Thoracic aorta (tissue), 2 donors: ENCODE measurements around the gene FTO. TPM values are rescaled to one million over a fixed set of nuclear protein-coding genes. Genes with fewer than 3 reads are reported as not detected.

Experiments
- ATAC-seq: fragments of 150-250 bp; one replicate; pipeline ENCODE4 v1.8.0; 2017; ENCODE audit warnings: low read depth; ENCODE audit not compliant: insufficient number of reproducible peaks, low FRiP score
- DNase-seq: peaks from one replicate; pipeline ENCODE4 v3.0.0-alpha.2; 2020; ENCODE audit warnings: low spot score
- H3K27ac ChIP-seq, 2 donors: fragments of 200-600 bp; sonication (generic); 1 replicate in 1 of 2; 2 replicates in 1 of 2; pipeline ENCODE4 v1.5.1; 2016; ENCODE audit warnings: mild to moderate bottlenecking in 2 of 2, moderate library complexity in 2 of 2
- H3K27me3 ChIP-seq: fragments of 200-600 bp; sonication (generic); replicated peaks from 2 replicates; pipeline ENCODE4 v1.6.0; 2016; ENCODE audit warnings: mild to moderate bottlenecking; ENCODE audit not compliant: insufficient read depth
- H3K36me3 ChIP-seq: fragments of 200-600 bp; sonication (generic); one replicate; pipeline ENCODE4 v1.5.1; 2016
- H3K4me1 ChIP-seq, 2 donors: fragments of 200-600 bp; sonication (generic); 1 replicate in 1 of 2; 2 replicates in 1 of 2; pipeline versions ENCODE4 v1.5.1 to v1.6.0; 2016; ENCODE audit warnings: low read depth in 2 of 2, mild to moderate bottlenecking in 1 of 2; ENCODE audit not compliant: control insufficient read depth in 1 of 2
- H3K4me3 ChIP-seq: fragments of 200-600 bp; sonication (generic); 2 replicates; pipeline ENCODE4 v1.5.1; 2016; ENCODE audit warnings: mild to moderate bottlenecking
- H3K9me3 ChIP-seq: fragments of 200-600 bp; sonication (generic); 2 replicates; pipeline ENCODE4 v1.5.1; 2016
- total RNA-seq, 2 donors: library from RNA; depleted of rRNA; stranded (reverse); fragments of >200 nt; gene quantifications; one replicate each; pipeline versions ENCODE4 v1.1.0 to v1.2.3, GENCODE V29; 2016
- TF ChIP-seq, protein P1 (sequence below): fragments of 200-600 bp; sonication (generic); IDR thresholded peaks from one replicate; pipeline ENCODE4 v1.5.1; 2019; ENCODE audit warnings: antibody characterized with exemption

FTO gene
- total RNA-seq, 2 donors from 2014 or later = 99.6 to 103 TPM

GRCh38 chr16:53973021-53973420 lies 269.1 kb downstream of the FTO start:
- no peaks in the 10 kb centered on the region for H3K36me3 ChIP-seq
- TF ChIP-seq, protein P1, sequence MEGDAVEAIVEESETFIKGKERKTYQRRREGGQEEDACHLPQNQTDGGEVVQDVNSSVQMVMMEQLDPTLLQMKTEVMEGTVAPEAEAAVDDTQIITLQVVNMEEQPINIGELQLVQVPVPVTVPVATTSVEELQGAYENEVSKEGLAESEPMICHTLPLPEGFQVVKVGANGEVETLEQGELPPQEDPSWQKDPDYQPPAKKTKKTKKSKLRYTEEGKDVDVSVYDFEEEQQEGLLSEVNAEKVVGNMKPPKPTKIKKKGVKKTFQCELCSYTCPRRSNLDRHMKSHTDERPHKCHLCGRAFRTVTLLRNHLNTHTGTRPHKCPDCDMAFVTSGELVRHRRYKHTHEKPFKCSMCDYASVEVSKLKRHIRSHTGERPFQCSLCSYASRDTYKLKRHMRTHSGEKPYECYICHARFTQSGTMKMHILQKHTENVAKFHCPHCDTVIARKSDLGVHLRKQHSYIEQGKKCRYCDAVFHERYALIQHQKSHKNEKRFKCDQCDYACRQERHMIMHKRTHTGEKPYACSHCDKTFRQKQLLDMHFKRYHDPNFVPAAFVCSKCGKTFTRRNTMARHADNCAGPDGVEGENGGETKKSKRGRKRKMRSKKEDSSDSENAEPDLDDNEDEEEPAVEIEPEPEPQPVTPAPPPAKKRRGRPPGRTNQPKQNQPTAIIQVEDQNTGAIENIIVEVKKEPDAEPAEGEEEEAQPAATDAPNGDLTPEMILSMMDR = no peak
- no peaks in the 10 kb centered on the region for H3K9me3 ChIP-seq
- ATAC-seq (no peak), DNase-seq (no peak)
- H3K27me3 ChIP-seq = no peaks in the 10 kb centered on the region
- H3K27ac ChIP-seq = no peak overlapping the region
- H3K4me1 ChIP-seq = no peaks in the 10 kb centered on the region
- no peak overlapping the region for H3K4me3 ChIP-seq

- Histone ChIP-seq H3K27me3 (no peaks in the 10 kb centered on the region), H3K27ac (no peak overlapping the region), H3K36me3 (no peaks in the 10 kb centered on the region), H3K9me3 (no peaks in the 10 kb centered on the region), H3K4me3 (no peak overlapping the region), H3K4me1 (no peaks in the 10 kb centered on the region)
- DNase-seq = no peak
- ATAC-seq = no peak
- TF ChIP-seq, protein P1 = no peak
Observed at GRCh38 chr16:53974484-53975080, 270.6 kb downstream of the FTO start.

DNA sequence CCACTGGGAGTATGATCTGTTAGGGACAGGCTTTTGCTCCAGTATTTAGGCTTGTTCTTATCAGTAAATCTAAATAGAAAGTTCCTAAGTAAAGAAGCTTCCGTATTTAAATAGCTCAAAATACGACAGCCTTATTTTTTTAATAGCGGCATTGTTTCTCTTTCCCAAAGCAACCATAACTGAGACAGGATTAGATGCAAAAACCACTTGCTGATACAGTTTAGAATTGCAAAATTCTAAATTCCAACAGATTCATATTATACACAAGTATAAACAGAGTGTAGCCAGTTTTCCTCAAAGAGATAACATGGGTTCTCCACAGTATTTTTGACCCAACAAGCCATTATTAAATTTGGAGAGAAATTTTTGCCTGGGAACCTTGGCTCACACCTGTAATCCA lies 276.7 kb downstream of the FTO start:
- no peak for ATAC-seq
- TF ChIP-seq, protein P1 = no peak
- no peak for DNase-seq
- H3K27me3 ChIP-seq = no peaks in the 10 kb centered on the region
- no peaks in the 10 kb centered on the region for H3K9me3 ChIP-seq
- H3K4me3 ChIP-seq = no peak overlapping the region
- H3K27ac ChIP-seq = no peak overlapping the region
- H3K4me1 ChIP-seq = no peaks in the 10 kb centered on the region
- H3K36me3 ChIP-seq = no peaks in the 10 kb centered on the region

DNA sequence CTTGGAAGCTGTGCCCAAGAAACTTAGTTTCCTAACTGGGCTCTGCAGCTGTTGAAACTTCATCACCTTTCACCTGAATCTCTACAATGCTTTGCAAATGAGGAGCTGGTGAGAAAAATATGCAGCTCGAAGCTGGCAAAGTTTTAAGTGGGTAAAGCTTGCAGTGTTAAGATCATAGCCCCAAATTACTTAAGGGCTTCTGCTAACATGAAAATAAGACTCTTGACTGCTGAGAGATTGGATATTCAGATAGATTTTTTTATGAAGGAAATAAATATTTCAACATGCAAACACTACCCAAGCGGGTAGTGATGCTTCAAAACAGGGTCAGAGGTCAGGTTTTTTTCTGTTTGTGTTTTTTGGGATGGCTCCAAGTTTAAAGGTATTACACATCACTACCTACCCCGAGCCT lies 278.7 kb downstream of the FTO start:
- TF ChIP-seq, protein P1 = no peak
- ATAC-seq = no peak

DNA sequence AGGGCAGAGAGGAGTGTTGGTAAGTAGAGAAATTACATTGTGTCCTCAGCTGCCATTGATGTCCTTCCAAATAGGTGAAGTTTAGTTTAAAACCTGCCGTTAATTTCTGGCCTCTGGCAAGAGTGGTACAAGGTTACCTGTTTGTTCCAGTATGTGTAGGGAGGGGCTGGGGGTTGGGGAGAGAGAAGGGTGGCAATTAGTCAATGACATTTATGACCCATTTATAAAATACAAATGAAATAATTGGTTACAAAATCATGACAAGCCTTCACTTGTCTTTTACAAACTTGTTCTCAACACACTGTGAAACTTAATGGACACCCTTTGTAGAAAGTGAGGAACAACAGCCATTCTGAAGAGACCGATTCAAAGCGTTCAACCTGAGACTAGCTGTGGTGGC lies 281.0 kb downstream of the FTO start:
- no peak overlapping the region for H3K27ac ChIP-seq
- no peaks in the 10 kb centered on the region for H3K36me3 ChIP-seq
- DNase-seq (no peak), ATAC-seq (no peak)
- no peaks in the 10 kb centered on the region for H3K9me3 ChIP-seq
- TF ChIP-seq, protein P1 = no peak
- H3K4me3 ChIP-seq = no peak overlapping the region
- H3K27me3 ChIP-seq = no peaks in the 10 kb centered on the region
- no peaks in the 10 kb centered on the region for H3K4me1 ChIP-seq

More for the DNA sequence above, 278.7 kb downstream of the FTO start:
- H3K27ac ChIP-seq = no peak overlapping the region
- no peaks in the 10 kb centered on the region for H3K36me3 ChIP-seq
- no peaks in the 10 kb centered on the region for H3K9me3 ChIP-seq
- H3K4me1 ChIP-seq = no peaks in the 10 kb centered on the region
- no peaks in the 10 kb centered on the region for H3K27me3 ChIP-seq
- no peak overlapping the region for H3K4me3 ChIP-seq
- no peak for DNase-seq
